ENCODE results near the gene RACGAP1.

The RACGAP1 gene

DNA sequence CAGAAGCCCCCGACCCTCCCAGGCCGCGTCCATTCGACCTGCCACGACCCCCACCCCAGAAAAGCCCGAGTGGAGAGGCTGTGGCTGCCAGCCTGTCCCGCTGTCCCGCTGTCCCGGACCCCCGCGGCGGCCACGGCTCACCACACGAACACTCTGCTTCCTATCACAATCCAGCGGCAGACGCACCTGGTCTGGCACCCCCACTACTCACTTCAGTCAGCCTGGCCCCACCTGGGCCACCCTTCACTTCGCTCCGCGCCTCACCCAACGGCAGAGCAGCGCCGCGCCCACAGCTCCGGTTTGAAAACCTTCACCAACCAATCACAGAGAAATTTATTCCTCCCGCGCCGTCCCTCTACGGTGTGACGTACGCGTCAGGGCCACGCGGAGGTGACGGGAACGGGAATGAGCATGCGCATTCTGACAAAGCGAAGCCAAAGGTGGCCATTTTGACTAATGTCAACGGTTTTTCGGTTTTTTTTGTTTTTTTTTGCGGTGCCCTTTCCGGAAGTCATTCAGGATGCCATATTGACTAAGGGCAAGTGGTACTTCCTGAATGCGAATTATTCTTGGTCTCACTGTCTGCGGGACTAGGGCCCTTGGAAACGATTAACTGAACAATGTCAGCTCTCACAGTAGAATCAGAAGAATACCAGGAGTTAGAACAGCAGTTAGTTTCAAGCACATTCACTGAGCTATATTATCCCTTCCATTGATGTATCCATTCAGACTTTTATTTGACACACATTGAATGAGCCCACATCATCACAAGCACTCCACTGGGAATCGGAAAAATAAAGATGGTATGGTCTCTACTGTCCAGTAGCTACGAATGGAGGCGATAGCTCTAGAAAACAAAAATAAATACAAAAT, at the start of gene RACGAP1:
Gene RACGAP1, minus strand, starts transcription at position 308 of the 873 bp plus-strand sequence. CDS start 8,779 bp downstream, outside the sequence.
- DNase-seq (ENCODE audit: low read depth in 2 of 2, low spot score in 1 of 2): peak; percentile 89 to 92

DNA sequence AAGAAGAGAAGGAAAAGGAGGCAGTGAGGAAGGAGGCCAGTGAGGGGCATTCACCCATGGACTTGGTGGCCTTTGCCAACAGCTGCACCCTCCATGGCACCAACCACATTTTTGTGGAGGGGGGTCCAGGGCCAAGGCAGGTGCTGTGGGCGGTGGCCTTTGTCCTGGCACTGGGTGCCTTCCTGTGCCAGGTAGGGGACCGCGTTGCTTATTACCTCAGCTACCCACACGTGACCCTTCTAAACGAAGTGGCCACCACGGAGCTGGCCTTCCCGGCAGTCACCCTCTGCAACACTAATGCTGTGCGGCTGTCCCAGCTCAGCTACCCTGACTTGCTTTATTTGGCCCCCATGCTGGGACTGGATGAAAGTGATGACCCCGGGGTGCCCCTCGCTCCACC, 48.4 kb upstream of the RACGAP1 start:
- no peak for DNase-seq (ENCODE audit: low read depth in 2 of 2, low spot score in 1 of 2)

- DNase-seq (ENCODE audit: low read depth in 2 of 2, low spot score in 1 of 2): no peak
Observed at GRCh38 chr12:50073206-50073605, 47.9 kb upstream of the RACGAP1 start.

GRCh38 chr12:50072198-50072907, 47.1 kb upstream of the RACGAP1 start:
- DNase-seq (ENCODE audit: low read depth in 2 of 2, low spot score in 1 of 2): no peak

DNA sequence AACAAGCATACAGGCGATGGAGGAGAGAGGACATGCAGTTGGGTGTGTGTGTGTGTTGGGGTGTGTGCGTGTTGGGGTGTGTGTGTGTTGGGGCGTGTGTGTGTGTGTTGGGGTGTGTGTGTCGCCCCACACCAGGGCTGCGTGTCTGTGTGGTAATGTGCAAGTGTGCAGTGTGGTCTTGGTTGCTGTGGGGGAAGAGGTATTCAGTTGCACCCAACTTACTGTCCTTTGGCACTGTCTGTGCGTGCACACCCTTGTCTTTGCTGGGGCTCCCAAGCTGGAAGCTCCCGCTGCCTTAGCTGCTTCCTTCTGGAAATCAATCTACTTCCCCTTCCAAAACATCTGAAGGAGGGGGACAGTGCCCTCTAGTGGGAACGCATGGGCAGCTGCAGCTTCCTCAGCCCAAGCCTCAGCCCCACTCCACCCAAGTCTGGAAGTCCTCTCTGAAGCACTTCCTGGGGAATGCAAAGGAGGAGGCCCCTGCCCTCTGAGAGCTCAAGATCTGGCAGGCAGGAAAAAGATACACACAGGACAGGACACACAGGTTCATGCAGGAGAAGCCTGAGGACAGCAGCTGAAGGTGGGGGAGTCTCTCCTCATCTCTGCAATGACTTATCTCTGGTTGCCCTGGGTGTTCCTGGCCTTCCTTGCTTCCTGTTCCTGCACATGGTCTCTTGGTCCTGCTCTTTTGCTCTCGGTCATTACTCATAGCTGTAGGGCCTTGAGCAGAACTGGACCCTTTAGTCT, 45.2 kb upstream of the RACGAP1 start:
- DNase-seq (ENCODE audit: low read depth in 2 of 2, low spot score in 1 of 2): peak; percentile 29 to 43

DNA sequence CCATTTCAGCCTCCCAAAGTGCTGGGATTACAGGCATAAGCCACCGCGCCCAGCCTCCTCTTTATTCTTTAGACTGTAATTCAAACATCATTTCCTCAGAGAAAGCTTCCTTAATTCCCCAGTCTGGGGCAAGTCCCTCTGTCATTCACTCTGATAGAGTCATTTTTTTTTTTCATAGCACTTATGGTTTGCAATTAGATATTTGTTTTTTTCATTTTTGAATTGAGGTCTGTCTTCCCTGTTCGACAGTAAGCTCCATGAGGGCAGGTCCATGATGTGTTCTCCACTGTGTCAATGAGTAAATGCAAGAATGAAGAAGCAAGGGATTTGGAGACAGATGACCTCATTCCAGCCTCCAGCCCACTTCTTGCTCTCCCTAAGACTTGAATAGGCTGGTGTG, 44.2 kb upstream of the RACGAP1 start:
- DNase-seq (ENCODE audit: low read depth in 2 of 2, low spot score in 1 of 2): no peak

DNA sequence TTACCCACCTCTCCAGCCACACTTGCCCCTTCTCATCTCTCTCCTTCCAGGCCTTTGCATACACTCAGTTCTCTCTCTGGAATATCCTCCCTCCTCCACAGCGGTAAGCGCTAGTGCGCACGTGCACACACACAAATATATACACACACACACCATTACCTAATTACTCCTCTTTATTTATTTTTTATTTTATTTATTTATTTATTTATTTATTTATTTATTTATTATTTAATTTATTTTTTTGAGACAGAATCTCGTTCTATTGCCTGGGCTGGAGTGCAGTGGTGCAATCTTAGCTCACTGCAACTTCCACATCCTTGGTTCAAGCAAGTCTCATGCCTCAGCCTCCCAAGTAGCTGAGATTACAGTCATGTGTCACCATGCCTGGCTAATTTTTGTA, 43.8 kb upstream of the RACGAP1 start:
- DNase-seq (ENCODE audit: low read depth in 2 of 2, low spot score in 1 of 2): no peak

DNA sequence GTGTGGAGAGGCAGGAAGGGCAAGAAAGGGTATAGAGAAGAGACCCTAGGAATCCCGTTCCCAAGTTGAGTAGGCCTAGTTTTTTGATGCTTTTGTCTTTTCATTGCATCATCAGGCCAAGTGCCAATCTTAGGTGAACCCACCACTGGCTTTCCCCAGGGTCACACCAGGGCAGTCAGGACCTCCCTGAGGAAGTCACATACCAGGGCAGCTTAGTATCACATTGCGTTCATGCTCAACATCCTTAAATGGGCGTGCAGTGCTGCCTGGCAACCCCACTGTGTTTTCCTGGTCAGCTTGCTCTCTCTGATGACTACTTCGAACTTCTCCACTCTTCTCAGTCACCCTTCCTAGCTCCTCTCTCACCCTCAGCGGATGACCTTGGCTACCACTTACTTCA, 41.1 kb upstream of the RACGAP1 start:
- DNase-seq (ENCODE audit: low read depth in 2 of 2, low spot score in 1 of 2): no peak

- DNase-seq (ENCODE audit: low read depth in 2 of 2, low spot score in 1 of 2): no peak
Observed at GRCh38 chr12:50065726-50066310, 40.5 kb upstream of the RACGAP1 start.

DNA sequence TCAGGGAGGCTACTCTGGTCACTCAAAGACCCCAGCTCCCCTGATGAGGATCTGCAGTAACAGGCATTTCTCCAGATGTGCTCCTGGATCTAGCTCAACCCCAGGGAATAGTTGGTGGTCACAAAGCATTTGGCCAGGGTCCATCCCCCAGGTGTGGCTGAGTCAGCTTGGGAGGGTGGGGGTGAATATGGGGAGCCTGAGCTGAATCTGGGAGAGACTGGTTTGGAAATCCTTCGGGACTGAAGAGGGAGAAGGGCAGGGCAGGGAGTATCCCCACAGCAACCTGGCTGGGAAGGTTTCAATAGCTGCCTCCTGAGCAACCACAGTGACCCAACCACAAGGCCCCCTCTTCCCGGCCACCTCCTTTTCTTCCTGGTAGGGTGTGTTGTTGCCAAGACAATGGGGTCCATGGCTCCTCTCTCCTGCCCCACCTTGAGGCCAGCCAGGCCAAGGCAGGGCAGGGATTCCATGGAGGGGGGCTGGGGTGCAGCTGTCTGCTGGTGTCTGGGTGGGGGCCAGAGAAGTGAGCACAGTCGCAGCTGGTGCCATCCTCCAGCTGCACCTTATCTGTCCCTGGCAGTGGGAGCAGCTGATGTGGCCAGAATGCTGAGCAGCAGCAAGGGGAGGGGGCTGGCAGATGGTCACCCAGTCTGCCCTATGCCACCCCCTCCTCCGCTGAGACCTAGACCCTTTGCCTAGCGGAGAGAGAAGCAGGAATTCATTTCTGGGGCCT, 37.6 kb upstream of the RACGAP1 start:
- no peak for DNase-seq (ENCODE audit: low read depth in 2 of 2, low spot score in 1 of 2)

- no peak for DNase-seq (ENCODE audit: low read depth in 2 of 2, low spot score in 1 of 2)
Observed at GRCh38 chr12:50061946-50062686, 36.8 kb upstream of the RACGAP1 start.

DNA sequence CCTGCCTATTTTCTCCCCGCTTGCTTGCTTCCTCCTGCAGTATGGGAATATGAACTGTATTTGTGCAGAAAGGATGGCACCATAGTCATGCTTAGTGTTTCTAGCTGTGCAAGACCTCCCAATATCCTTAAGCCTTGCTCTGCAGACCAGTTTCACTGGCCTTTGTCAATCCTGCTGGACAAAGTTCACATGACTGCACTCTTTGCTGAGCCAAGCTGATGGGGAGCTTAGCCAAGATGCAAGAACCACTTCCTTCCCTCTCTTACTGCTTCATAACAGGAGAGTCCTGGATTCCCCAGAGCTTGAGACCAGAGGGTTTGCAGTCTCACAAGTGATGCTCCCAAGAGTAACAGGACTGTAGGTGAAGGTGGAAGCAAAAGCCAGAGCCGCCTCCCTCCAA, 35.9 kb upstream of the RACGAP1 start:
- DNase-seq (ENCODE audit: low read depth in 2 of 2, low spot score in 1 of 2): no peak

GRCh38 chr12:50060120-50060468, 34.8 kb upstream of the RACGAP1 start:
- no peak for DNase-seq (ENCODE audit: low read depth in 2 of 2, low spot score in 1 of 2)

DNA sequence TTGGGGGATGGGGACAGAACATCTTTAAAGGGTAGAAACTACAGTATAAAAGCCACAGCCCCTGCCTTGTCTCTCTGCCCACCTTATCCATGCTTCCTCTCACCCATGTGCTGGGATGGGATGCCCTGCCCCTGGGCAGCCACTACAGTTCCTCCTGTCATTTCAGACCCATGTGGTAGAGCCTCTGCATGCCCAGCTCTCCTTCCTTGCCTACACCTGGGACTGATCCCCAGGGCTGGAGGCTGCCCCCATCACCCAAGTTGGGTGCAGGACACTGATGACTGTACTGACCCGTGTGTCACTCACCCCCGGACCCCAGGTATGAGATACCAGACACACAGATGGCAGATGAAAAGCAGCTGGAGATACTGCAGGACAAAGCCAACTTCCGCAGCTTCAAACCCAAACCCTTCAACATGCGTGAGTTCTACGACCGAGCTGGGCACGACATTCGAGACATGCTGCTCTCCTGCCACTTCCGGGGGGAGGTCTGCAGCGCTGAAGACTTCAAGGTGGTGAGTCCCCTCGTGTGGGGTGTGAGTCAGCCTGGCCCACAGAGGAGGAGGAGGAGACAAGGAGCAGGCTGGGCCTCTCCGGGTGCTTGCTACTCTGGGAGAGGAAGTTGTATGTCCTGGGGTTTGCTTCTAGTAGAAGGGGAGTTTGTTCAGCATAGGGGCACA, 34.3 kb upstream of the RACGAP1 start:
- peak in 1 of 2 donors; percentile 63 for DNase-seq (ENCODE audit: low read depth in 2 of 2, low spot score in 1 of 2)

GRCh38 chr12:50058743-50059312, 33.5 kb upstream of the RACGAP1 start:
- no peak for DNase-seq (ENCODE audit: low read depth in 2 of 2, low spot score in 1 of 2)

DNA sequence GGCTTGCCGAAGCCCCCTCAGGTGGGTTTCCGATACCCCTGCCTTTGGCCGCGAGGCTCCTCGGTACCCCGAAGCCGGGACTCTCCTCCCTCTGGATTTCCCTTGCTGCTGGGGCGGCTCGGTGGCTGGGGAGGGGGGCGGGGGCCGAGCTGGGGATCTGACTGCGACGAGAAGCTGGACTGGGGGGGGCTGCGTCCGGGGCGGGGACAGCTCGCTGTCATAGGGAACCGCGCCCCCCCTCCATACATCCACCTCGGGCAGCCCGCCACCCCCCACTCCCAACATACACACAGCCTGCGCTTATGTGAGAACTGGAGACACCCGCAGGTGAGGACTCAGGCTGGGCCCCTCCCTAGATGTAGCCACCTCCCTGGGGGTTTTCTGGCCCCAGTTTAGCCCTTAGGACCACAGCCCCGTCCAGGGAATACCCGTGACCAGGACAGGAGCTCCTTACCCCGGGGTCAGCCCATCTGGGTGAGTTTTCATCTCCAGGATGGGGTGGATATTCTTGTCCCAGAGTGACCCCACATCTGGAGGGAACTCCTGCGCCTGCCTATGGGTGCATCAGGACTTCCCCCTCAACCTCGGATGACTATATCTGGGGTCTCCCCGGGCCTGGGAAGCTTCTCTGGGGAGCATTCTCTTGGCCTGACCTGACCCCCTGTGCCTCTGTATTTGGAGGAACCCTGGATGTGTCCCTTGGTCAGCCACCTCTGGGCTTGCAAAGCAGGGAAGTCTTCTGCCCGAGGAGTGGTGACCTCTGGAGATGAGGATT, 32.8 kb upstream of the RACGAP1 start:
- DNase-seq (ENCODE audit: low read depth in 2 of 2, low spot score in 1 of 2): no peak

GRCh38 chr12:50057000-50057841, 31.9 kb upstream of the RACGAP1 start, which contains the start of gene ASIC1:
TSS of gene ASIC1 (plus strand) at chr12:50057596. CDS start at chr12:50058767, 1,171 bp downstream.
- DNase-seq (ENCODE audit: low read depth in 2 of 2, low spot score in 1 of 2): peak in 1 of 2 donors; percentile 18
